Lower leg skin (tissue), 4 donors: ENCODE results near the gene ANKHD1. TPM values are rescaled to one million over a fixed set of nuclear protein-coding genes. Genes with fewer than 3 reads are reported as not detected.

Experiments used
- DNase-seq, 2 donors: peaks; one replicate each; pipeline ENCODE4 v3.0.0-alpha.2; 2019; ENCODE audit warnings: low spot score in 2 of 2
- H3K4me3 ChIP-seq: fragments of 200-600 bp; sonication (generic); 2 replicates; pipeline ENCODE4 v1.5.1; 2017; ENCODE audit warnings: mild to moderate bottlenecking, low read depth; ENCODE audit not compliant: poor library complexity, severe bottlenecking
- CTCF ChIP-seq, 3 donors: fragments of 450-650 bp; IDR thresholded peaks; one replicate each; pipeline ENCODE4 v1.5.1; 2016; ENCODE audit warnings: antibody characterized with exemption in 3 of 3, mild to moderate bottlenecking in 3 of 3, moderate library complexity in 2 of 3
- POLR2A ChIP-seq, 2 donors: fragments of 450-650 bp; IDR thresholded peaks; one replicate each; pipeline ENCODE4 v1.6.1; 2016 to 2017; ENCODE audit warnings: antibody characterized with exemption in 2 of 2, mild to moderate bottlenecking in 1 of 2, moderate library complexity in 1 of 2
- WGBS, 2 donors: methylation state at CpG; one replicate each; pipeline ENCODE4 v1.1.5; 2018; 5-methylcytosine and 5-hydroxymethylcytosine counted together
- intact Hi-C: fragments of 100-400 bp; cut with DNase I; formaldehyde crosslinking; loops from one replicate; pipeline ENCODE4 v1.15.0; 2023; ENCODE audit warnings: low total_unique reads
- total RNA-seq, 4 donors: library from RNA; depleted of rRNA; stranded (reverse); fragments of >200 nt; gene quantifications; one replicate each; pipeline ENCODE4 v1.1.0, GENCODE V29; 2016

Gene ANKHD1
- total RNA-seq, 4 donors from 2014 or later: 73.6 to 165 (median 101) TPM

GRCh38 chr5:140502834-140503233 lies 101.2 kb downstream of the ANKHD1 start:
- no peak for TF ChIP-seq POLR2A (IDR thresholded peaks at IDR 0.05)
- no peak for TF ChIP-seq CTCF (IDR thresholded peaks at IDR 0.05)
- H3K4me3 ChIP-seq: no peak overlapping the region
- WGBS, 2 donors: 94 to 97% methylated on average over 2 of the region's 2 CpGs
- DNase-seq: no peak
- intact Hi-C loops: no loop called here

- H3K4me3 ChIP-seq: no peak overlapping the region
- DNase-seq: no peak
- no peak for TF ChIP-seq CTCF (IDR thresholded peaks at IDR 0.05)
- no peak for TF ChIP-seq POLR2A (IDR thresholded peaks at IDR 0.05)
- intact Hi-C loops: no loop called here
- 89 to 90% methylated on average over 4 of the region's 4 CpGs for WGBS, 2 donors
Measured at GRCh38 chr5:140509898-140510297, 108.3 kb downstream of the ANKHD1 start.

GRCh38 chr5:140513124-140513523 lies 111.5 kb downstream of the ANKHD1 start:
- no peak for DNase-seq
- H3K4me3 ChIP-seq: no peak overlapping the region
- intact Hi-C loops: no loop called here
- TF ChIP-seq CTCF (IDR thresholded peaks at IDR 0.05) (no peak), POLR2A (IDR thresholded peaks at IDR 0.05) (no peak)
- WGBS, 2 donors: 97 to 100% methylated on average over 2 of the region's 2 CpGs

- WGBS, 2 donors: 90 to 93% methylated on average over 2 of the region's 2 CpGs
- H3K4me3 ChIP-seq: no peak overlapping the region
- no peak for TF ChIP-seq POLR2A (IDR thresholded peaks at IDR 0.05)
- TF ChIP-seq CTCF (IDR thresholded peaks at IDR 0.05): no peak
- intact Hi-C loops: no loop called here
- DNase-seq: no peak
Measured at GRCh38 chr5:140524003-140524402, 122.4 kb downstream of the ANKHD1 start.

GRCh38 chr5:140540227-140540626 lies 138.6 kb downstream of the ANKHD1 start:
- no peak overlapping the region for H3K4me3 ChIP-seq
- no peak for DNase-seq
- intact Hi-C loops: loop anchor here (10.0 kb wide), 1 partner anchor 155 kb away; no protein-coding TSS in a partner anchor
- WGBS, 2 donors: 88 to 97% methylated on average over 1 of the region's 1 CpG
- TF ChIP-seq CTCF (IDR thresholded peaks at IDR 0.05) (no peak), POLR2A (IDR thresholded peaks at IDR 0.05) (no peak)

- 82 to 90% methylated on average over 5 of the region's 5 CpGs for WGBS, 2 donors
- no peak for DNase-seq
- intact Hi-C loops: loop anchor here (10.0 kb wide), 1 partner anchor 158 kb away; no protein-coding TSS in a partner anchor
- H3K4me3 ChIP-seq: no peak overlapping the region
- TF ChIP-seq CTCF (IDR thresholded peaks at IDR 0.05) (no peak), POLR2A (IDR thresholded peaks at IDR 0.05) (no peak)
Measured at GRCh38 chr5:140542972-140543371, 141.3 kb downstream of the ANKHD1 start.
